HEK293T (cell line): ENCODE data around the gene PEAK1.

Experiments used
- ARNT ChIP-seq: fragments of 450-650 bp; IDR thresholded peaks from 2 replicates; pipeline ENCODE4 v1.6.1; 2017; ENCODE audit warnings: mild to moderate bottlenecking
- BHLHE40 ChIP-seq: fragments of 450-650 bp; IDR thresholded peaks from 2 replicates; pipeline ENCODE4 v1.6.1; 2016; ENCODE audit warnings: mild to moderate bottlenecking, moderate library complexity, borderline replicate concordance
- CTBP1 ChIP-seq: fragments of 450-650 bp; IDR thresholded peaks from 2 replicates; pipeline ENCODE4 v1.6.1; 2016; ENCODE audit warnings: borderline replicate concordance
- ELF4 ChIP-seq: fragments of 450-650 bp; IDR thresholded peaks from 2 replicates; pipeline ENCODE4 v1.6.1; 2017; ENCODE audit warnings: antibody characterized with exemption
- FOXA1 ChIP-seq: fragments of 450-650 bp; IDR thresholded peaks from 2 replicates; pipeline ENCODE4 v1.6.1; 2016; ENCODE audit warnings: mild to moderate bottlenecking
- FOXK2 ChIP-seq: fragments of 450-650 bp; IDR thresholded peaks from 2 replicates; pipeline ENCODE4 v1.6.1; 2016; ENCODE audit warnings: mild to moderate bottlenecking
- FOXM1 ChIP-seq: fragments of 450-650 bp; IDR thresholded peaks from 2 replicates; pipeline ENCODE4 v1.6.1; 2017; ENCODE audit warnings: mild to moderate bottlenecking, borderline replicate concordance
- L3MBTL2 ChIP-seq: fragments of 450-650 bp; conservative IDR thresholded peaks from 2 replicates; pipeline ENCODE4 v1.6.1; 2016; ENCODE audit warnings: mild to moderate bottlenecking
- LEF1 ChIP-seq: fragments of 450-650 bp; IDR thresholded peaks from 2 replicates; pipeline ENCODE4 v1.6.1; 2017; ENCODE audit warnings: mild to moderate bottlenecking, borderline replicate concordance
- NFRKB ChIP-seq: fragments of 450-650 bp; IDR thresholded peaks from 2 replicates; pipeline ENCODE4 v1.6.1; 2016; ENCODE audit warnings: mild to moderate bottlenecking, moderate library complexity
- PKNOX1 ChIP-seq: fragments of 450-650 bp; IDR thresholded peaks from 2 replicates; pipeline ENCODE4 v1.6.1; 2016
- SP1 ChIP-seq: fragments of 450-650 bp; IDR thresholded peaks from 2 replicates; pipeline ENCODE4 v1.6.1; 2017
- SUZ12 ChIP-seq: fragments of 450-650 bp; IDR thresholded peaks from 2 replicates; pipeline ENCODE4 v1.6.1; 2016; ENCODE audit warnings: mild to moderate bottlenecking
- TARDBP ChIP-seq: fragments of 450-650 bp; IDR thresholded peaks from 2 replicates; pipeline ENCODE4 v1.6.1; 2016

DNA sequence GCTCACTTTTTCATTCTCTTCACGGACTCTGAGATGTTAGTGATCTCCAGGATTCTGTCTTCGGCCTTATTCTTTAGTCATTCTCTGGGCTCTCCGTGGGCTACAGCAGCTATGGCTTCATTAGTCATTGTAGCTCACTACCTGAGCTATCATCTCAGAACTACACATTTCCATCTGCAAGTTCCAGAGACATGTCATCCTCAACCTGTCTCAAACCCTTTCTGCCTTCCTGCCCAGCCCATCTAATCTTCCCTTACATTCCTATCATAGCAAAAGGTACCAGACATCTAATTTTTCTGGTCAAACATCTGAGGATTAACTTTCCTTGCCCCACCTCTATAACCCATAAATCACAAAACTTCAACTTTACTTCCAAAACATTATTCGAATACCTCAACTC lies 362.2 kb downstream of the PEAK1 start:
- TF ChIP-seq SUZ12 (no peak), SP1 (no peak), NFRKB (no peak), BHLHE40 (no peak), L3MBTL2 (no peak), TARDBP (no peak), FOXM1 (no peak), ELF4 (no peak), ARNT (no peak), PKNOX1 (no peak), CTBP1 (no peak), FOXA1 (no peak), FOXK2 (no peak), LEF1 (no peak)
